CD4-positive, alpha-beta T cell (primary cell): ENCODE results near the gene LRRC25. TPM values are rescaled to one million over a fixed set of nuclear protein-coding genes. Genes with fewer than 3 reads are reported as not detected.

Source experiments
- ATAC-seq: fragments of 200-7000 bp; cut with Tn5 transposase; one replicate; pipeline ENCODE4 v1.10.0; 2022; ENCODE audit warnings: mild to moderate bottlenecking; ENCODE audit not compliant: poor library complexity
- CTCF ChIA-PET: fragments of 350-600 bp; sonication (Branson Sonifier 250); formaldehyde crosslinking; loops from one replicate; lab custom pipeline; 2021; ENCODE audit warnings: antibody characterized with exemption, inconsistent platforms; lab: Charles Lee
- POLR2A ChIA-PET: fragments of 350-600 bp; sonication (Branson Sonifier 250); formaldehyde crosslinking; loops from one replicate; lab custom pipeline; 2021; ENCODE audit warnings: antibody characterized with exemption, inconsistent platforms; lab: Charles Lee
- DNase-seq, 14 experiments: peaks; one replicate each; pipeline ENCODE4 v3.0.0-alpha.2; 2013 to 2020; ENCODE audit warnings: mixed read lengths in 2 of 14
- H3K27ac ChIP-seq, 2 donors: one replicate each; pipeline versions ENCODE4 v1.5.1 to v1.7.0; 2013; ENCODE audit warnings: low read length in 2 of 2, low read depth in 1 of 2, mild to moderate bottlenecking in 1 of 2
- H3K27me3 ChIP-seq, 2 experiments: 1 replicate in 1 of 2; 2 replicates in 1 of 2; pipeline versions ENCODE4 v1.6.1 to v1.7.0; 2013; ENCODE audit warnings: low read length in 2 of 2, control low read depth in 1 of 2, mild to moderate bottlenecking in 1 of 2, moderate library complexity in 1 of 2; ENCODE audit not compliant: insufficient read depth in 2 of 2, control insufficient read depth in 1 of 2
- H3K36me3 ChIP-seq: one replicate; pipeline ENCODE4 v1.6.1; 2013; ENCODE audit warnings: low read length, control low read depth; ENCODE audit not compliant: insufficient read depth
- H3K4me1 ChIP-seq: one replicate; pipeline ENCODE4 v1.6.1; 2013; ENCODE audit warnings: low read length, control low read depth; ENCODE audit not compliant: insufficient read depth
- H3K4me3 ChIP-seq: one replicate; pipeline ENCODE4 v1.5.1; 2013; ENCODE audit warnings: mild to moderate bottlenecking, low read length, moderate library complexity
- H3K9me3 ChIP-seq, 2 experiments: 1 replicate in 1 of 2; 2 replicates in 1 of 2; pipeline versions ENCODE4 v1.6.1 to v1.7.0; 2013; ENCODE audit warnings: low read length in 2 of 2, mild to moderate bottlenecking in 2 of 2, control low read depth in 1 of 2, moderate library complexity in 1 of 2; ENCODE audit not compliant: control insufficient read depth in 1 of 2, insufficient read depth in 1 of 2
- H3K27ac Mint-ChIP-seq: one replicate; pipeline ENCODE4 v1.8.0; 2020; ENCODE audit warnings: mixed read lengths
- H3K27me3 Mint-ChIP-seq: one replicate; pipeline ENCODE4 v1.8.0; 2021; ENCODE audit warnings: mixed read lengths
- H3K36me3 Mint-ChIP-seq: one replicate; pipeline ENCODE4 v1.8.0; 2021; ENCODE audit warnings: low read depth, mixed read lengths
- H3K4me1 Mint-ChIP-seq: one replicate; pipeline ENCODE4 v1.8.0; 2021; ENCODE audit warnings: low read depth, mixed read lengths
- H3K4me3 Mint-ChIP-seq: one replicate; pipeline ENCODE4 v1.8.0; 2020; ENCODE audit warnings: mild to moderate bottlenecking, mixed read lengths
- H3K9me3 Mint-ChIP-seq: one replicate; pipeline ENCODE4 v1.8.0; 2020; ENCODE audit warnings: mixed read lengths
- CTCF ChIP-seq: fragments of 200-600 bp; IDR thresholded peaks from one replicate; pipeline ENCODE4 v1.8.0; 2022; ENCODE audit warnings: antibody characterized with exemption, mild to moderate bottlenecking
- intact Hi-C, 2 experiments: fragments of 100-400 bp; cut with DNase I in 1 of 2; cut with micrococcal nuclease in 1 of 2; formaldehyde crosslinking; loops; one replicate each; pipeline versions ENCODE4 v1.15.1 to v1.9.0; 2023 to 2025; cut with DNase I, micrococcal nuclease
- total RNA-seq, 174 experiments: library from RNA in 2 of 174; stranded (reverse) in 2 of 174; gene quantifications; one replicate each; pipeline ENCODE4 v1.2.3 and lab custom pipeline; 2021 to 2026

The LRRC25 gene
- total RNA-seq, 2 experiments from 2014 or later, result 0.82 to 0.92 TPM

GRCh38 chr19:18373892-18374629, 23.4 kb downstream of the LRRC25 start:
- intact Hi-C loops, result no loop called here
- TF ChIP-seq CTCF, result no peak
- no peaks in the 10 kb centered on the region for H3K36me3 Mint-ChIP-seq
- H3K36me3 ChIP-seq, result no peaks in the 10 kb centered on the region
- H3K27me3 Mint-ChIP-seq, result peaks cover 8% of the 10 kb centered on the region
- no peaks in the 10 kb centered on the region for H3K9me3 ChIP-seq
- ATAC-seq, result peak; percentile 37
- no peak overlapping the region for H3K27ac Mint-ChIP-seq
- H3K4me3 ChIP-seq, result no peak overlapping the region
- H3K4me1 Mint-ChIP-seq, result peaks cover 6% of the 10 kb centered on the region
- DNase-seq, result peak in 8 of 14 experiments; percentile 7 to 81 (median 32)
- peaks cover 14% of the 10 kb centered on the region for H3K4me1 ChIP-seq
- CTCF ChIA-PET, result no interaction called here
- POLR2A ChIA-PET, result no interaction called here
- H3K9me3 Mint-ChIP-seq, result no peaks in the 10 kb centered on the region
- H3K4me3 Mint-ChIP-seq, result no peak overlapping the region
- H3K27ac ChIP-seq, result no peak overlapping the region
- H3K27me3 ChIP-seq, result no peaks in the 10 kb centered on the region

GRCh38 chr19:18373407-18373891, 24.0 kb downstream of the LRRC25 start:
- Histone ChIP-seq H3K36me3 (no peaks in the 10 kb centered on the region), H3K4me1 (peaks cover 14% of the 10 kb centered on the region), H3K9me3 (no peaks in the 10 kb centered on the region), H3K4me3 (no peak overlapping the region), H3K27me3 (no peaks in the 10 kb centered on the region), H3K27ac (no peak overlapping the region)
- ATAC-seq (no peak), DNase-seq (no peak)
- no peak for TF ChIP-seq CTCF
- Mint-ChIP-seq H3K4me3 (no peak overlapping the region), H3K27ac (no peak overlapping the region), H3K27me3 (peaks cover 8% of the 10 kb centered on the region), H3K36me3 (no peaks in the 10 kb centered on the region), H3K9me3 (no peaks in the 10 kb centered on the region), H3K4me1 (peaks cover 6% of the 10 kb centered on the region)
- intact Hi-C loops, result no loop called here
- ChIA-PET POLR2A (no interaction called here), CTCF (no interaction called here)

GRCh38 chr19:18368504-18369222, 28.8 kb downstream of the LRRC25 start:
- Histone ChIP-seq H3K4me1 (peaks cover 4% of the 10 kb centered on the region), H3K27me3 (no peaks in the 10 kb centered on the region), H3K9me3 (peaks cover 0 to 10% of the 10 kb centered on the region in 2 experiments), H3K4me3 (no peak overlapping the region), H3K27ac (no peak overlapping the region), H3K36me3 (peaks cover 14% of the 10 kb centered on the region)
- intact Hi-C loops, result no loop called here
- no peak for TF ChIP-seq CTCF
- H3K27ac Mint-ChIP-seq, result no peak overlapping the region
- DNase-seq (no peak), ATAC-seq (no peak)
- CTCF ChIA-PET, result no interaction called here
- no peak overlapping the region for H3K4me3 Mint-ChIP-seq
- H3K36me3 Mint-ChIP-seq, result peaks cover 23% of the 10 kb centered on the region
- POLR2A ChIA-PET, result no interaction called here
- H3K27me3 Mint-ChIP-seq, result peaks cover 3% of the 10 kb centered on the region
- H3K9me3 Mint-ChIP-seq, result no peaks in the 10 kb centered on the region
- H3K4me1 Mint-ChIP-seq, result peaks cover under 1% of the 10 kb centered on the region
